ENCODE measurements around the gene DAB2.
"Not testable (repeated sequence)": the region's sequence is repeated elsewhere in the genome, so short reads cannot be mapped to it uniquely, and the experiment has no call there.

DAB2 gene

DNA sequence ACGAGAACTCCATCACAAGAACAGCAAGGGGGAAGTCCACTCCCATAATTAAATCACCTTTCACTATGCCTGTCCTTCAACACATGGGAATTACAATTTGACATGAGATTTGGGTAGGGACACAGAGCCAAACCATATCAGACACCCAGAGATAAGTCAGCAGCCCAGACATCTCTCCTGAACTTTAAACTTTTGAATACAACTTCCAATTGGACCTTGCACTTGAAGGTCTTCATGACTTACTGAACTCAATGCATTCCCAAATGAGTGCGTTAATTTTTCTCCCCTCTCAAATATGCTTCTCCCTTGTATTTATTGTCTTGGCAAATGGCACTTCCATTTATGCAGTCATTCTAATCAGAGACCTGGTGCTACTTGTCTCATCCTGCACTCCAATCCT is 72.6 kb downstream of the DAB2 start:
- DNase-seq (ENCODE audit: insufficient read length, low spot score): no peak
- TF ChIP-seq POU2F2 (IDR thresholded peaks at IDR 0.05; ENCODE audit: low read depth, low read length) (no peak), TAF1 (IDR thresholded peaks at IDR 0.05; ENCODE audit: low read depth, low read length) (no peak), POLR2AphosphoS5 (IDR thresholded peaks at IDR 0.05; ENCODE audit: low read depth, low read length) (no peak), PAX5 (IDR thresholded peaks at IDR 0.05; ENCODE audit: insufficient read depth, low read length, severe bottlenecking) (no peak), POLR2A (IDR thresholded peaks at IDR 0.05; ENCODE audit: low read depth, low read length) (no peak), SPI1 (IDR thresholded peaks at IDR 0.05; ENCODE audit: low read depth, low read length) (no peak)
- FAIRE-seq: no peak

GRCh38 chr5:39349484-39349883 is 75.3 kb downstream of the DAB2 start:
- no peak for TF ChIP-seq PAX5 (IDR thresholded peaks at IDR 0.05; ENCODE audit: insufficient read depth, low read length, severe bottlenecking)
- TF ChIP-seq POU2F2 (IDR thresholded peaks at IDR 0.05; ENCODE audit: low read depth, low read length): no peak
- no peak for TF ChIP-seq TAF1 (IDR thresholded peaks at IDR 0.05; ENCODE audit: low read depth, low read length)
- no peak for TF ChIP-seq POLR2AphosphoS5 (IDR thresholded peaks at IDR 0.05; ENCODE audit: low read depth, low read length)
- no peak for TF ChIP-seq SPI1 (IDR thresholded peaks at IDR 0.05; ENCODE audit: low read depth, low read length)
- TF ChIP-seq POLR2A (IDR thresholded peaks at IDR 0.05; ENCODE audit: low read depth, low read length): no peak
- no peak for DNase-seq (ENCODE audit: insufficient read length, low spot score)
- no peak for FAIRE-seq

DNA sequence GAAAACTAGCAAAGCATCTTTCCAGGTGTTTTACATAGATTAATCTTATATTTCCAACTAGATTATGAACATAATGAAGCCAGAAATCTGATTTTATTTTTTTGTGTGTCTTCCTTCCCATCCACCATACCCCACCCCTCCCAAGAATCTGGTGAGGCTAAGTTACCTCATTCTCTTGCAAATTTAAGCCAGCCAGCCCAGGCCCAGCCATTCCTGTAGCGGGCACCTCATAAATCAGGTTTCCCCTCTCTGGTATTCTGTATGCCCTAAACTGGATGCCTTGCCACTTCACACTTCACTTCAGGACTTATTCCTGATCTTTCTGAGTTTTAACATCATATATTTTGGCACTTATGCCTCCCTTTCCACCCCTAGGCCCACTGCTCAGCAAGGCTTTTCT is 82.3 kb downstream of the DAB2 start:
- no peak for TF ChIP-seq POU2F2 (IDR thresholded peaks at IDR 0.05; ENCODE audit: low read depth, low read length)
- FAIRE-seq (no peak), DNase-seq (ENCODE audit: insufficient read length, low spot score) (no peak)

DNA sequence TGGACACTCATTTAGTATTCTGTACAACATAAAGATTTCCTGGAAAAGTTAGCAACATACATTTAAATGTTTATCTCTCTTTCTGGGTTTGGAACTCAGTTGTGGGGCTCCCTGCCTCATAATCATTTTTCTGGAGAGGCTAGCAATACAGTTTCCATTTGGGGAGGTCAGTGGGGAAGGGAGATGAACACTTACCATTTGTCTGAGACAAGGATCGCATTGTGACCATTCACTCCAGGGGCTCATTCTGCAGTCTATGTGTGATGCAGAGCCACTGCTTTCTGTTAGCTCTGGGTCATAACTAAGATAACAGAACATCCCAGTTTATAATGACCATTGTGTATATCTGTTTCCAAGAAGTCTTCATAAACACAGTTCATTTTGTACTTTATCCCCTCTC is 82.9 kb downstream of the DAB2 start:
- TF ChIP-seq TAF1 (IDR thresholded peaks at IDR 0.05; ENCODE audit: low read depth, low read length) (no peak), PAX5 (IDR thresholded peaks at IDR 0.05; ENCODE audit: insufficient read depth, low read length, severe bottlenecking) (no peak), SPI1 (IDR thresholded peaks at IDR 0.05; ENCODE audit: low read depth, low read length) (no peak), POLR2AphosphoS5 (IDR thresholded peaks at IDR 0.05; ENCODE audit: low read depth, low read length) (no peak), POLR2A (IDR thresholded peaks at IDR 0.05; ENCODE audit: low read depth, low read length) (no peak), POU2F2 (IDR thresholded peaks at IDR 0.05; ENCODE audit: low read depth, low read length) (no peak)
- no peak for FAIRE-seq
- DNase-seq (ENCODE audit: insufficient read length, low spot score): no peak

GRCh38 chr5:39340506-39340905 is 84.3 kb downstream of the DAB2 start:
- no peak for DNase-seq (ENCODE audit: insufficient read length, low spot score)
- no peak for TF ChIP-seq POLR2A (IDR thresholded peaks at IDR 0.05; ENCODE audit: low read depth, low read length)
- no peak for FAIRE-seq

- no peak for DNase-seq (ENCODE audit: insufficient read length, low spot score)
- FAIRE-seq: no peak
- TF ChIP-seq SPI1 (IDR thresholded peaks at IDR 0.05; ENCODE audit: low read depth, low read length) (no peak), POLR2A (IDR thresholded peaks at IDR 0.05; ENCODE audit: low read depth, low read length) (no peak), TAF1 (IDR thresholded peaks at IDR 0.05; ENCODE audit: low read depth, low read length) (no peak), POLR2AphosphoS5 (IDR thresholded peaks at IDR 0.05; ENCODE audit: low read depth, low read length) (no peak), PAX5 (IDR thresholded peaks at IDR 0.05; ENCODE audit: insufficient read depth, low read length, severe bottlenecking) (no peak), POU2F2 (IDR thresholded peaks at IDR 0.05; ENCODE audit: low read depth, low read length) (no peak)
Observed at GRCh38 chr5:39337252-39337915, 87.4 kb downstream of the DAB2 start.

- not testable (repeated sequence) for DNase-seq (ENCODE audit: insufficient read length, low spot score); FAIRE-seq
Observed at GRCh38 chr5:39334296-39334695, 90.5 kb downstream of the DAB2 start.

- TF ChIP-seq POLR2A (IDR thresholded peaks at IDR 0.05; ENCODE audit: low read depth, low read length) (no peak), PAX5 (IDR thresholded peaks at IDR 0.05; ENCODE audit: insufficient read depth, low read length, severe bottlenecking) (no peak)
- FAIRE-seq: no peak
- no peak for DNase-seq (ENCODE audit: insufficient read length, low spot score)
Observed at GRCh38 chr5:39333104-39333503, 91.7 kb downstream of the DAB2 start.

- FAIRE-seq (no peak), DNase-seq (ENCODE audit: insufficient read length, low spot score) (no peak)
- TF ChIP-seq SPI1 (IDR thresholded peaks at IDR 0.05; ENCODE audit: low read depth, low read length) (no peak), POLR2A (IDR thresholded peaks at IDR 0.05; ENCODE audit: low read depth, low read length) (no peak), POLR2AphosphoS5 (IDR thresholded peaks at IDR 0.05; ENCODE audit: low read depth, low read length) (no peak), POU2F2 (IDR thresholded peaks at IDR 0.05; ENCODE audit: low read depth, low read length) (no peak), PAX5 (IDR thresholded peaks at IDR 0.05; ENCODE audit: insufficient read depth, low read length, severe bottlenecking) (no peak), TAF1 (IDR thresholded peaks at IDR 0.05; ENCODE audit: low read depth, low read length) (no peak)
Observed at GRCh38 chr5:39331861-39332381, 92.9 kb downstream of the DAB2 start.

DNA sequence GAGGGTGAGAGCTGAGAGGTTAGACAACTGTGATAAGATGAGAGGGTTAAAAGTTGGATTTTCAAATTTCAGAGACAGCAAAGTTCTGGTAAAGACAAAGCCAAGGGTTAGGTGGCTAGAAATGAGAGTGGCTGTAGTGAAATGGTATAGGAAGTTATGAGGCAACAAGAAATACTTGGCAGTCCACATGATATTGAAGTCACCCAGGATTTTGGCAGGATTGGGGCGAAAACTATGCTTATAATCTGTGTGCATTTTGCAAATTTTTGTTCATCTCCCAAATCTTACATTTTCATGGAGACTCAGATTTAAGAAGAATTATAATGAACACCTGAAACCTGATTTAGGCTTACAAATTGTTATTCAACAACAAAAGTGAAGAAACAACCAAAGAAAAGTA is 96.0 kb downstream of the DAB2 start:
- no peak for FAIRE-seq
- no peak for DNase-seq (ENCODE audit: insufficient read length, low spot score)
- TF ChIP-seq POLR2AphosphoS5 (IDR thresholded peaks at IDR 0.05; ENCODE audit: low read depth, low read length) (no peak), PAX5 (IDR thresholded peaks at IDR 0.05; ENCODE audit: insufficient read depth, low read length, severe bottlenecking) (no peak), TAF1 (IDR thresholded peaks at IDR 0.05; ENCODE audit: low read depth, low read length) (no peak), POU2F2 (IDR thresholded peaks at IDR 0.05; ENCODE audit: low read depth, low read length) (no peak), POLR2A (IDR thresholded peaks at IDR 0.05; ENCODE audit: low read depth, low read length) (no peak), SPI1 (IDR thresholded peaks at IDR 0.05; ENCODE audit: low read depth, low read length) (no peak)

- TF ChIP-seq POLR2AphosphoS5 (IDR thresholded peaks at IDR 0.05; ENCODE audit: low read depth, low read length): no peak
- no peak for TF ChIP-seq POLR2A (IDR thresholded peaks at IDR 0.05; ENCODE audit: low read depth, low read length)
- no peak for TF ChIP-seq POU2F2 (IDR thresholded peaks at IDR 0.05; ENCODE audit: low read depth, low read length)
- no peak for TF ChIP-seq TAF1 (IDR thresholded peaks at IDR 0.05; ENCODE audit: low read depth, low read length)
- no peak for TF ChIP-seq SPI1 (IDR thresholded peaks at IDR 0.05; ENCODE audit: low read depth, low read length)
- no peak for FAIRE-seq
- DNase-seq (ENCODE audit: insufficient read length, low spot score): no peak
Observed at GRCh38 chr5:39323542-39323941, 101.2 kb downstream of the DAB2 start.

Measured in GM12891 (cell line).